H1 (cell line): ENCODE results near the gene HSPA1A. TPM values are rescaled to one million over a fixed set of nuclear protein-coding genes. Genes with fewer than 3 reads are reported as not detected.

Experiments used
- CTCF ChIA-PET: fragments of 300-600 bp; sonication (Branson Sonifier 250); formaldehyde crosslinking; loops from one replicate; lab custom pipeline; 2021; ENCODE audit not compliant: partially characterized antibody; lab: Charles Lee
- POLR2A ChIA-PET: fragments of 300-600 bp; sonication (Branson Sonifier 250); formaldehyde crosslinking; loops from one replicate; lab custom pipeline; 2021; ENCODE audit warnings: inconsistent platforms; ENCODE audit not compliant: partially characterized antibody; lab: Charles Lee
- DNase-seq, 2 experiments: peaks; one replicate each; pipeline versions ENCODE4 v3.0.0 to v3.0.0-alpha.2; 2010 to 2022; ENCODE audit warnings: low spot score in 2 of 2, low read depth in 1 of 2, mixed read lengths in 1 of 2
- FAIRE-seq: peaks from 2 replicates; lab custom pipeline; 2011; peaks lifted over from hg19 to GRCh38; lab: Jason Lieb, UNC
- H2AFZ ChIP-seq: 2 replicates; pipeline ENCODE4 v1.8.1; 2012; ENCODE audit warnings: low read length, inconsistent platforms
- H2AK5ac ChIP-seq: 2 replicates; pipeline ENCODE4 v1.6.1; 2013; ENCODE audit warnings: low read depth, low read length
- H2BK120ac ChIP-seq: replicated peaks from 2 replicates; pipeline ENCODE3; 2013; ENCODE audit warnings: low read depth, low read length, inconsistent platforms
- H2BK12ac ChIP-seq: 2 replicates; pipeline ENCODE4 v1.6.1; 2013; ENCODE audit warnings: low read depth, low read length
- H2BK15ac ChIP-seq: 2 replicates; pipeline ENCODE4 v1.6.1; 2013; ENCODE audit warnings: low read length
- H2BK20ac ChIP-seq: 2 replicates; pipeline ENCODE4 v1.6.1; 2013; ENCODE audit warnings: low read length
- H2BK5ac ChIP-seq: 2 replicates; pipeline ENCODE4 v1.6.1; 2013; ENCODE audit warnings: low read depth, low read length
- H3K14ac ChIP-seq: 2 replicates; pipeline ENCODE4 v1.6.1; 2013; ENCODE audit warnings: inconsistent platforms; ENCODE audit not compliant: insufficient read length
- H3K18ac ChIP-seq: 2 replicates; pipeline ENCODE4 v1.6.1; 2013; ENCODE audit warnings: low read length; ENCODE audit errors: extremely low read depth
- H3K23ac ChIP-seq: 2 replicates; pipeline ENCODE4 v1.6.1; 2013; ENCODE audit warnings: inconsistent platforms; ENCODE audit not compliant: insufficient read length
- H3K23me2 ChIP-seq: 2 replicates; pipeline ENCODE4 v1.6.1; 2013; ENCODE audit warnings: low read depth, low read length
- H3K27ac ChIP-seq: 2 replicates; pipeline ENCODE4 v1.6.1; 2011; ENCODE audit warnings: low read depth, low read length, inconsistent platforms
- H3K27me3 ChIP-seq, 4 experiments: replicated peaks in 1 of 4; 1 replicate in 1 of 4; 2 replicates in 3 of 4; pipeline versions ENCODE4 v1.6.1 to v1.8.1; 2011 to 2013; ENCODE audit warnings: low read length in 3 of 4, mild to moderate bottlenecking in 3 of 4, inconsistent platforms in 2 of 4, mixed read lengths in 2 of 4, moderate library complexity in 1 of 4; ENCODE audit not compliant: control insufficient read depth in 3 of 4, insufficient read depth in 3 of 4; ENCODE audit errors: extremely low read depth in 1 of 4
- H3K36me3 ChIP-seq, 4 experiments: 2 replicates each; pipeline versions ENCODE4 v1.6.1 to v1.8.1; 2011 to 2013; ENCODE audit warnings: mild to moderate bottlenecking in 4 of 4, low read length in 3 of 4, moderate library complexity in 2 of 4, control low read depth in 1 of 4, inconsistent platforms in 1 of 4; ENCODE audit not compliant: insufficient read depth in 4 of 4, control insufficient read depth in 2 of 4
- H3K4ac ChIP-seq: replicated peaks from 2 replicates; pipeline ENCODE3; 2013; ENCODE audit warnings: low read length, low read depth, mixed read lengths, inconsistent platforms; ENCODE audit not compliant: insufficient read length
- H3K4me1 ChIP-seq, 4 experiments: replicated peaks in 1 of 4; 1 replicate in 1 of 4; 2 replicates in 3 of 4; pipeline versions ENCODE4 v1.6.1 to v1.8.1; 2011 to 2013; ENCODE audit warnings: low read length in 3 of 4, inconsistent platforms in 2 of 4, mixed read lengths in 1 of 4; ENCODE audit not compliant: insufficient read depth in 4 of 4, control insufficient read depth in 3 of 4
- H3K4me2 ChIP-seq, 2 experiments: 2 replicates each; pipeline versions ENCODE4 v1.6.1 to v1.8.1; 2011 to 2013; ENCODE audit warnings: low read depth in 2 of 2, low read length in 2 of 2, control low read depth in 1 of 2, inconsistent platforms in 1 of 2, mild to moderate bottlenecking in 1 of 2; ENCODE audit not compliant: insufficient read depth in 1 of 2
- H3K4me3 ChIP-seq, 4 experiments: fragments of 200-600, 300-600 bp in 1 of 4; sonication (generic), shearing (Covaris generic), sonication (Bioruptor Twin) in 1 of 4; 2 replicates each; pipeline versions ENCODE4 v1.5.1 to v1.8.1; 2011 to 2016; ENCODE audit warnings: low read length in 4 of 4, low read depth in 3 of 4, control low read depth in 2 of 4, inconsistent platforms in 2 of 4, mild to moderate bottlenecking in 2 of 4, mixed read lengths in 1 of 4, moderate library complexity in 1 of 4; ENCODE audit not compliant: insufficient read depth in 2 of 4; ENCODE audit errors: extremely low read depth in 1 of 4
- H3K56ac ChIP-seq: replicated peaks from 2 replicates; pipeline ENCODE3; 2013; ENCODE audit warnings: low read depth, mild to moderate bottlenecking, mixed read lengths, low read length, inconsistent platforms; ENCODE audit not compliant: insufficient read length
- H3K79me1 ChIP-seq: 2 replicates; pipeline ENCODE4 v1.6.1; 2013; ENCODE audit warnings: low read depth, low read length, control low read depth
- H3K79me2 ChIP-seq, 2 experiments: 2 replicates each; pipeline versions ENCODE4 v1.6.1 to v1.8.1; 2012 to 2013; ENCODE audit warnings: low read length in 2 of 2, mild to moderate bottlenecking in 2 of 2, inconsistent platforms in 1 of 2; ENCODE audit not compliant: insufficient read depth in 2 of 2, control insufficient read depth in 1 of 2
- H3K9ac ChIP-seq, 4 experiments: replicated peaks in 1 of 4; 1 replicate in 1 of 4; 2 replicates in 3 of 4; pipeline versions ENCODE4 v1.6.1 to v1.8.1; 2011 to 2013; ENCODE audit warnings: low read depth in 3 of 4, low read length in 3 of 4, control low read depth in 2 of 4, mild to moderate bottlenecking in 2 of 4, moderate library complexity in 2 of 4, inconsistent platforms in 1 of 4; ENCODE audit errors: extremely low read depth in 1 of 4
- H3K9me3 ChIP-seq, 2 experiments: 2 replicates each; pipeline versions ENCODE4 v1.6.1 to v1.8.1; 2012 to 2013; ENCODE audit warnings: mild to moderate bottlenecking in 2 of 2, moderate library complexity in 2 of 2, control low read depth in 1 of 2, inconsistent platforms in 1 of 2, low read depth in 1 of 2, low read length in 1 of 2, mixed read lengths in 1 of 2; ENCODE audit not compliant: insufficient read depth in 2 of 2
- H4K20me1 ChIP-seq, 2 experiments: replicated peaks in 1 of 2; 2 replicates each; pipeline versions ENCODE3 to v1.8.1; 2011 to 2013; ENCODE audit warnings: inconsistent platforms in 2 of 2, low read length in 2 of 2, mild to moderate bottlenecking in 1 of 2; ENCODE audit not compliant: insufficient read depth in 2 of 2, control insufficient read depth in 1 of 2
- H4K5ac ChIP-seq: 2 replicates; pipeline ENCODE4 v1.6.1; 2013; ENCODE audit warnings: low read length, low read depth, mixed read lengths, inconsistent platforms; ENCODE audit not compliant: insufficient read length
- H4K8ac ChIP-seq: 2 replicates; pipeline ENCODE4 v1.8.0; 2013; ENCODE audit warnings: mild to moderate bottlenecking, moderate library complexity, low read length, inconsistent platforms; ENCODE audit not compliant: insufficient read depth; ENCODE audit errors: extremely low read depth
- H4K91ac ChIP-seq: replicated peaks from 2 replicates; pipeline ENCODE3; 2013; ENCODE audit warnings: low read length, mixed read lengths, inconsistent platforms; ENCODE audit not compliant: insufficient read length
- ATF2 ChIP-seq: IDR thresholded peaks from 2 replicates; pipeline ENCODE4 v1.6.1; 2012; ENCODE audit warnings: low read length, inconsistent platforms
- BCL11A ChIP-seq, 2 experiments: IDR thresholded peaks; one replicate each; pipeline ENCODE4 v1.6.1; 2011; ENCODE audit warnings: low read depth in 2 of 2, low read length in 2 of 2, mild to moderate bottlenecking in 2 of 2
- BRCA1 ChIP-seq: IDR thresholded peaks from 2 replicates; pipeline ENCODE4 v1.6.1; 2012; ENCODE audit warnings: low read depth, low read length, improper control_type of control experiment
- CBX8 ChIP-seq: fragments of 300-800, 300-1000 bp; sonication (generic); IDR thresholded peaks from 2 replicates; pipeline ENCODE4 v1.7.1; 2016; ENCODE audit warnings: low read depth, low read length, borderline replicate concordance
- E2F6 ChIP-seq: IDR thresholded peaks from 2 replicates; pipeline ENCODE4 v1.6.1; 2012; ENCODE audit warnings: inconsistent platforms
- EGR1 ChIP-seq: IDR thresholded peaks from 2 replicates; pipeline ENCODE4 v1.6.1; 2011; ENCODE audit warnings: low read depth, low read length, borderline replicate concordance
- FOSL1 ChIP-seq: IDR thresholded peaks from 2 replicates; pipeline ENCODE4 v1.6.1; 2011; ENCODE audit warnings: mild to moderate bottlenecking, low read depth, low read length, moderate library complexity; ENCODE audit not compliant: insufficient read depth
- PHF8 ChIP-seq: fragments of 200-600 bp; sonication (generic); conservative IDR thresholded peaks from 2 replicates; pipeline ENCODE4 v1.7.1; 2012; ENCODE audit warnings: low read depth, mild to moderate bottlenecking, inconsistent platforms, low read length, moderate library complexity
- RBBP5 ChIP-seq: IDR thresholded peaks from 2 replicates; pipeline ENCODE4 v1.7.1; 2012; ENCODE audit warnings: low read depth, mild to moderate bottlenecking, inconsistent platforms, low read length, moderate library complexity, borderline replicate concordance
- SIRT6 ChIP-seq: IDR thresholded peaks from one replicate; pipeline ENCODE4 v1.7.1; 2012; ENCODE audit warnings: low read length, inconsistent platforms
- SP2 ChIP-seq: IDR thresholded peaks from 2 replicates; pipeline ENCODE4 v1.6.1; 2012; ENCODE audit warnings: mild to moderate bottlenecking, low read length, inconsistent platforms
- WGBS, 2 experiments: shearing (Covaris generic) in 1 of 2; methylation state at CpG; one replicate each; pipeline versions ENCODE4 v1.1.6 to v1.1.7; 2013 to 2015; ENCODE audit warnings: low lambda C conversion rate in 2 of 2, mixed read lengths in 2 of 2, inconsistent platforms in 1 of 2, low coverage in 1 of 2, missing lambda C conversion rate in 1 of 2; ENCODE audit not compliant: insufficient replicate concordance in 2 of 2, insufficient coverage in 1 of 2, insufficient read length in 1 of 2; ENCODE audit errors: extremely low coverage in 1 of 2, missing lambda C conversion rate in 1 of 2; 5-methylcytosine and 5-hydroxymethylcytosine counted together
- polyA plus RNA-seq, 7 experiments: library from polyadenylated mRNA; depleted of rRNA in 3 of 7; stranded (reverse) in 5 of 7; unstranded in 2 of 7; fragments of >200 nt in 5 of 7; fragments of 200-250 nt in 2 of 7; gene quantifications; 1 replicate in 5 of 7; 2 replicates in 1 of 7; 4 replicates in 1 of 7; pipeline versions ENCODE4 v1.2.1 to v1.2.3, GENCODE V29; 2011 to 2013; ENCODE audit warnings: missing spikeins in 2 of 7, mixed read lengths in 2 of 7
- total RNA-seq: library from RNA; stranded (reverse); fragmentation: NEBNext Ultra II Directional; extraction: Animal tissue kit (Norgen Biotek cat#: 25700); gene quantifications from 2 replicates; pipeline ENCODE4 v1.2.1, GENCODE V29; 2021

Gene HSPA1A
- total and polyA plus RNA-seq, 2 of the 8 experiments (the other 6 are each of a cell fraction or from before 2014, with no cell fraction given), result 40.7 to 54.0 TPM

- no peak overlapping the region for H4K91ac ChIP-seq
- H4K20me1 ChIP-seq, result no peaks in the 10 kb centered on the region
- no peak overlapping the region for H3K14ac ChIP-seq
- DNase-seq (peak; percentile 81 to 89), FAIRE-seq (no peak)
- H3K56ac ChIP-seq, result no peak overlapping the region
- CTCF ChIA-PET, result interaction anchor here (1.0 to 3.6 kb wide), 3 partner anchors 9 to 17 kb away, joined by 3 to 28 read pairs (median 6); partner anchors contain the start of gene VARS1
- H3K23me2 ChIP-seq, result peaks cover 8% of the 10 kb centered on the region
- H2AK5ac ChIP-seq, result no peak overlapping the region
- H3K9me3 ChIP-seq, result no peaks in the 10 kb centered on the region
- no peak overlapping the region for H2BK120ac ChIP-seq
- H3K9ac ChIP-seq, result peak overlapping the region in 2 of 4 experiments; percentile 45 to 52; a peak in 2 of 7 replicates
- no peak overlapping the region for H3K4ac ChIP-seq
- H3K79me2 ChIP-seq, result peaks cover 0 to 5% of the 10 kb centered on the region in 2 experiments; a peak in 1 of 4 replicates
- peak overlapping the region; percentile 29 to 67 (median 48) for H3K4me3 ChIP-seq
- H2AFZ ChIP-seq, result no peak overlapping the region
- H4K5ac ChIP-seq, result no peak overlapping the region
- no peak overlapping the region for H2BK20ac ChIP-seq
- H3K79me1 ChIP-seq, result peaks cover 2% of the 10 kb centered on the region; the same call in 1 of the 2 replicates
- peak overlapping the region; percentile 71 to 95 for H3K4me2 ChIP-seq
- no peak overlapping the region for H3K23ac ChIP-seq
- WGBS, 2 experiments, result 0% methylated on average over 9 of the region's 13 CpGs; no CpG with 5 or more reads in 1 of the 2 experiments
- H2BK5ac ChIP-seq, result peak overlapping the region; percentile 55; the same call in 1 of the 2 replicates
- H4K8ac ChIP-seq, result 0 out of 2 replicates have a peak overlapping the region, but pooled peaks have one; percentile 42
- H2BK12ac ChIP-seq, result no peak overlapping the region
- POLR2A ChIA-PET, result interaction anchor here (0.6 to 6.3 kb wide), 26 partner anchors 9 to 274 kb away, joined by 3 to 119 read pairs (median 4); partner anchors contain the start of genes BAG6, C6orf47, DDAH2 and DDX39B
- no peak overlapping the region for H2BK15ac ChIP-seq
- H3K36me3 ChIP-seq, result no peaks in the 10 kb centered on the region
- no peak overlapping the region; the same call in 1 of the 2 replicates for H3K18ac ChIP-seq
- peaks cover 0 to 5% (median 3%) of the 10 kb centered on the region in 4 experiments; a peak in 5 of 7 replicates for H3K4me1 ChIP-seq
- H3K27me3 ChIP-seq, result no peaks in the 10 kb centered on the region
- peak overlapping the region; percentile 37; the same call in 1 of the 2 replicates for H3K27ac ChIP-seq
- TF ChIP-seq E2F6 (no peak), CBX8 (no peak), EGR1 (peak; percentile 49; the same call in 1 of the 2 replicates), BCL11A (IDR thresholded peaks at IDR 0.05; ENCODE audit: low read depth in 2 of 2, low read length in 2 of 2) (no peak), SP2 (no peak), SIRT6 (no peak), PHF8 (peak; percentile 22), FOSL1 (no peak), ATF2 (no peak), RBBP5 (no peak), BRCA1 (no peak)
Measured at GRCh38 chr6:31814677-31815024, 692 bp upstream of the HSPA1A start.
